Liver (tissue), 3 donors: ENCODE measurements around the gene XYLT1.

Experiments
- SP1 ChIP-seq: IDR thresholded peaks from 2 replicates; pipeline ENCODE4 v1.6.1; 2018; ENCODE audit warnings: antibody characterized with exemption, mild to moderate bottlenecking
- TF ChIP-seq, protein P1 (sequence below): fragments of 150-350 bp; IDR thresholded peaks from 2 replicates; pipeline ENCODE4 v1.5.1; 2017; ENCODE audit warnings: improper control_type of control experiment, low read depth, low read length; ENCODE audit not compliant: missing input control
- TF ChIP-seq, protein P2 (sequence below): IDR thresholded peaks from 2 replicates; pipeline ENCODE4 v1.6.1; 2016; ENCODE audit warnings: antibody characterized with exemption
- TF ChIP-seq, protein P3 (sequence below): IDR thresholded peaks from 2 replicates; pipeline ENCODE4 v1.6.1; 2016; ENCODE audit warnings: antibody characterized with exemption
- donor health status: healthy.
- donor health status: healthy.

DNA sequence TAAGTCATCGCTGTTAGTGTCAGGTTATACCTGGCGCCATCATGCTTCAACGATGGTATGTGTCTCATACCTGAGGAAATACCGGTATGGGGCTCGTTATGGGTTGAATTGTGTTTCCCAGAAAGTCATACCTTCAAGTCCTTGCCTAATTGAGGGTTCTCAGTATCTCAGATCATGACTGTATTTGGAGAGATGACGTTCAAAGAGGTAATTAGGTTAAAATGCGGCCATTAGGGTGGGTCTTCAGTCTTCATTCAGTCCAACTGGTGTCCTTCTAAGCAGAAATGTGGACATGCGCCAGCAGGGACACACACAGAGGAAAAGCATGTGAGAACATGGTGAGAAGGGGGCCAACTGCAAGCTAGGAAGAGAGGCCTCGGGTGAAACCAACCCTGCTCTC lies 37.5 kb upstream of the XYLT1 start:
- TF ChIP-seq, protein P1, sequence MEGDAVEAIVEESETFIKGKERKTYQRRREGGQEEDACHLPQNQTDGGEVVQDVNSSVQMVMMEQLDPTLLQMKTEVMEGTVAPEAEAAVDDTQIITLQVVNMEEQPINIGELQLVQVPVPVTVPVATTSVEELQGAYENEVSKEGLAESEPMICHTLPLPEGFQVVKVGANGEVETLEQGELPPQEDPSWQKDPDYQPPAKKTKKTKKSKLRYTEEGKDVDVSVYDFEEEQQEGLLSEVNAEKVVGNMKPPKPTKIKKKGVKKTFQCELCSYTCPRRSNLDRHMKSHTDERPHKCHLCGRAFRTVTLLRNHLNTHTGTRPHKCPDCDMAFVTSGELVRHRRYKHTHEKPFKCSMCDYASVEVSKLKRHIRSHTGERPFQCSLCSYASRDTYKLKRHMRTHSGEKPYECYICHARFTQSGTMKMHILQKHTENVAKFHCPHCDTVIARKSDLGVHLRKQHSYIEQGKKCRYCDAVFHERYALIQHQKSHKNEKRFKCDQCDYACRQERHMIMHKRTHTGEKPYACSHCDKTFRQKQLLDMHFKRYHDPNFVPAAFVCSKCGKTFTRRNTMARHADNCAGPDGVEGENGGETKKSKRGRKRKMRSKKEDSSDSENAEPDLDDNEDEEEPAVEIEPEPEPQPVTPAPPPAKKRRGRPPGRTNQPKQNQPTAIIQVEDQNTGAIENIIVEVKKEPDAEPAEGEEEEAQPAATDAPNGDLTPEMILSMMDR = no peak
- TF ChIP-seq, protein P2, sequence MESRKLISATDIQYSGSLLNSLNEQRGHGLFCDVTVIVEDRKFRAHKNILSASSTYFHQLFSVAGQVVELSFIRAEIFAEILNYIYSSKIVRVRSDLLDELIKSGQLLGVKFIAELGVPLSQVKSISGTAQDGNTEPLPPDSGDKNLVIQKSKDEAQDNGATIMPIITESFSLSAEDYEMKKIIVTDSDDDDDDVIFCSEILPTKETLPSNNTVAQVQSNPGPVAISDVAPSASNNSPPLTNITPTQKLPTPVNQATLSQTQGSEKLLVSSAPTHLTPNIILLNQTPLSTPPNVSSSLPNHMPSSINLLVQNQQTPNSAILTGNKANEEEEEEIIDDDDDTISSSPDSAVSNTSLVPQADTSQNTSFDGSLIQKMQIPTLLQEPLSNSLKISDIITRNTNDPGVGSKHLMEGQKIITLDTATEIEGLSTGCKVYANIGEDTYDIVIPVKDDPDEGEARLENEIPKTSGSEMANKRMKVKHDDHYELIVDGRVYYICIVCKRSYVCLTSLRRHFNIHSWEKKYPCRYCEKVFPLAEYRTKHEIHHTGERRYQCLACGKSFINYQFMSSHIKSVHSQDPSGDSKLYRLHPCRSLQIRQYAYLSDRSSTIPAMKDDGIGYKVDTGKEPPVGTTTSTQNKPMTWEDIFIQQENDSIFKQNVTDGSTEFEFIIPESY = no peak
- TF ChIP-seq, protein P3, sequence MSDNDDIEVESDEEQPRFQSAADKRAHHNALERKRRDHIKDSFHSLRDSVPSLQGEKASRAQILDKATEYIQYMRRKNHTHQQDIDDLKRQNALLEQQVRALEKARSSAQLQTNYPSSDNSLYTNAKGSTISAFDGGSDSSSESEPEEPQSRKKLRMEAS = no peak
- TF ChIP-seq SP1 = no peak
